H1 (cell line): ENCODE data around the gene ADAMTS17. TPM values are rescaled to one million over a fixed set of nuclear protein-coding genes. Genes with fewer than 3 reads are reported as not detected.

ENCODE experiments used
- ATF3 ChIP-seq: IDR thresholded peaks from 2 replicates; pipeline ENCODE4 v1.6.1; 2011; ENCODE audit warnings: low read depth, mild to moderate bottlenecking, low read length; ENCODE audit not compliant: insufficient read depth
- CBX5 ChIP-seq: fragments of 300-800, 300-1000 bp; sonication (generic); IDR thresholded peaks from 2 replicates; pipeline ENCODE4 v1.7.1; 2016; ENCODE audit warnings: antibody characterized with exemption, low read length, low read depth
- CBX8 ChIP-seq: fragments of 300-800, 300-1000 bp; sonication (generic); IDR thresholded peaks from 2 replicates; pipeline ENCODE4 v1.7.1; 2016; ENCODE audit warnings: low read depth, low read length, borderline replicate concordance
- CHD7 ChIP-seq: fragments of 300-600 bp; sonication (generic); IDR thresholded peaks from 2 replicates; pipeline ENCODE4 v1.7.1; 2012; ENCODE audit warnings: low read length, moderate library complexity, mild to moderate bottlenecking, inconsistent platforms; ENCODE audit not compliant: insufficient replicate concordance
- EP300 ChIP-seq, 2 experiments: IDR thresholded peaks; 1 replicate in 1 of 2; 2 replicates in 1 of 2; pipeline ENCODE4 v1.6.1; 2011 to 2012; ENCODE audit warnings: low read depth in 2 of 2, low read length in 2 of 2, mild to moderate bottlenecking in 2 of 2, borderline replicate concordance in 1 of 2, inconsistent platforms in 1 of 2, moderate library complexity in 1 of 2
- NANOG ChIP-seq: IDR thresholded peaks from 2 replicates; pipeline ENCODE4 v1.6.1; 2011; ENCODE audit warnings: low read length, low read depth, mild to moderate bottlenecking, inconsistent platforms; ENCODE audit not compliant: insufficient read depth, poor library complexity, severe bottlenecking
- RFX5 ChIP-seq: IDR thresholded peaks from 2 replicates; pipeline ENCODE4 v1.6.1; 2011; ENCODE audit warnings: low read depth, low read length, improper control_type of control experiment, borderline replicate concordance
- RNF2 ChIP-seq: fragments of 200-900, 300-1000 bp; sonication (generic); IDR thresholded peaks from 2 replicates; pipeline ENCODE4 v1.7.1; 2016; ENCODE audit warnings: borderline replicate concordance, low read depth, mild to moderate bottlenecking, antibody characterized with exemption, low read length; ENCODE audit not compliant: poor library complexity, severe bottlenecking; ENCODE audit errors: missing control alignments
- SIRT6 ChIP-seq: IDR thresholded peaks from one replicate; pipeline ENCODE4 v1.7.1; 2012; ENCODE audit warnings: low read length, inconsistent platforms
- SP4 ChIP-seq: IDR thresholded peaks from 2 replicates; pipeline ENCODE4 v1.6.1; 2012; ENCODE audit warnings: low read length, inconsistent platforms
- TEAD4 ChIP-seq: IDR thresholded peaks from 2 replicates; pipeline ENCODE4 v1.6.1; 2012; ENCODE audit warnings: low read depth, low read length, inconsistent platforms, mixed read lengths
- polyA plus RNA-seq, 7 experiments: library from polyadenylated mRNA; depleted of rRNA in 3 of 7; stranded (reverse) in 5 of 7; unstranded in 2 of 7; fragments of >200 nt in 5 of 7; fragments of 200-250 nt in 2 of 7; gene quantifications; 1 replicate in 5 of 7; 2 replicates in 1 of 7; 4 replicates in 1 of 7; pipeline versions ENCODE4 v1.2.1 to v1.2.3, GENCODE V29; 2011 to 2013; ENCODE audit warnings: missing spikeins in 2 of 7, mixed read lengths in 2 of 7
- total RNA-seq: library from RNA; stranded (reverse); fragmentation: NEBNext Ultra II Directional; extraction: Animal tissue kit (Norgen Biotek cat#: 25700); gene quantifications from 2 replicates; pipeline ENCODE4 v1.2.1, GENCODE V29; 2021

Gene ADAMTS17
- total and polyA plus RNA-seq, 2 of the 8 experiments (the other 6 are each of a cell fraction or from before 2014, with no cell fraction given) = 0.51 to 1.7 TPM

- no peak for TF ChIP-seq CHD7
- no peak for TF ChIP-seq CBX8
- TF ChIP-seq NANOG = no peak
- no peak for TF ChIP-seq SP4
- TF ChIP-seq SIRT6 = no peak
- TF ChIP-seq TEAD4 = no peak
- TF ChIP-seq CBX5 = no peak
- TF ChIP-seq RNF2 = no peak
- no peak for TF ChIP-seq ATF3
- TF ChIP-seq EP300 (IDR thresholded peaks at IDR 0.05; ENCODE audit: borderline replicate concordance in 1 of 2, low read depth in 2 of 2, low read length in 2 of 2) = no peak
- TF ChIP-seq RFX5 = no peak
These were observed 319.0 kb downstream of the ADAMTS17 start (continued) for GRCh38 chr15:100022806-100023205.
